Jurkat, Clone E6-1 (cell line): ENCODE data around the gene WDR74.
A peak's percentile ranks its signal among the peaks of the same experiment; 100 is the strongest.

ENCODE experiments used
- DNase-seq: peaks from one replicate; pipeline ENCODE4 v3.0.0-alpha.2; 2011; ENCODE audit warnings: low read depth, low spot score
- H3K4me3 ChIP-seq: 2 replicates; pipeline ENCODE4 v1.5.1; 2011; ENCODE audit warnings: mild to moderate bottlenecking, low read length, control low read depth, moderate library complexity

The WDR74 gene

GRCh38 chr11:62805076-62805892 is 34.1 kb downstream of the WDR74 start, which contains the start of gene NXF1:
Gene NXF1 (minus strand): TSS chr11:62805440. CDS start chr11:62805356, 84 bp downstream.
- peak within 1 kb of the TSS; percentile 94 for H3K4me3 ChIP-seq
- DNase-seq, result peak; percentile 89

- no peak for DNase-seq
- H3K4me3 ChIP-seq, result peak overlapping the region; percentile 94
Observed at GRCh38 chr11:62804310-62805075, 34.9 kb downstream of the WDR74 start.

- no peak overlapping the region for H3K4me3 ChIP-seq
- no peak for DNase-seq
Observed at GRCh38 chr11:62801071-62801470, 38.3 kb downstream of the WDR74 start.

- no peak for DNase-seq
- no peak overlapping the region for H3K4me3 ChIP-seq
Observed at GRCh38 chr11:62799486-62799885, 39.9 kb downstream of the WDR74 start.

GRCh38 chr11:62796281-62796680 is 43.1 kb downstream of the WDR74 start:
- no peak for DNase-seq

GRCh38 chr11:62794201-62794775 is 45.1 kb downstream of the WDR74 start:
- no peak overlapping the region for H3K4me3 ChIP-seq
- DNase-seq, result no peak

More at GRCh38 chr11:62796281-62796680, 43.1 kb downstream of the WDR74 start:
- H3K4me3 ChIP-seq, result no peak overlapping the region

GRCh38 chr11:62792202-62792575 is 47.2 kb downstream of the WDR74 start:
- peak overlapping the region; percentile 90 for H3K4me3 ChIP-seq
- no peak for DNase-seq

GRCh38 chr11:62791501-62792201 is 47.7 kb downstream of the WDR74 start, which contains the start of gene TMEM223:
Gene TMEM223 (minus strand): TSS chr11:62792006. CDS start chr11:62791994, 12 bp downstream.
- peak within 1 kb of the TSS; percentile 90 for H3K4me3 ChIP-seq
- peak; percentile 63 for DNase-seq

- no peak overlapping the region for H3K4me3 ChIP-seq
- DNase-seq, result no peak
Observed at GRCh38 chr11:62789576-62789975, 49.8 kb downstream of the WDR74 start.

GRCh38 chr11:62788991-62789390 is 50.4 kb downstream of the WDR74 start:
- no peak overlapping the region; the same call in 1 of the 2 replicates for H3K4me3 ChIP-seq
- DNase-seq, result no peak

GRCh38 chr11:62787005-62787759 is 52.2 kb downstream of the WDR74 start, which contains the start of gene TMEM179B:
Gene TMEM179B (plus strand): TSS chr11:62787402. CDS start chr11:62787432, 30 bp downstream.
- peak within 1 kb of the TSS; percentile 97 for H3K4me3 ChIP-seq

GRCh38 chr11:62786318-62787004 is 52.9 kb downstream of the WDR74 start:
- DNase-seq, result peak; percentile 63
- peak overlapping the region; percentile 97 for H3K4me3 ChIP-seq

More at GRCh38 chr11:62787005-62787759, 52.2 kb downstream of the WDR74 start, which contains the start of gene TMEM179B:
- DNase-seq, result peak; percentile 97
